ENCODE results near the gene CEP89.
"Not testable (repeated sequence)": the region's sequence is repeated elsewhere in the genome, so short reads cannot be mapped to it uniquely, and the experiment has no call there.

The CEP89 gene

GRCh38 chr19:32869966-32870573 is 101.7 kb downstream of the CEP89 start:
- no peak for DNase-seq (ENCODE audit: low read depth, low spot score)

- DNase-seq (ENCODE audit: low read depth, low spot score): no peak
Observed at GRCh38 chr19:32869369-32869965, 102.3 kb downstream of the CEP89 start, which contains the start of gene SLC7A9. Gene SLC7A9, minus strand, starts transcription at chr19:32869767. Its CDS starts 1,233 bp downstream, at chr19:32868534.

DNA sequence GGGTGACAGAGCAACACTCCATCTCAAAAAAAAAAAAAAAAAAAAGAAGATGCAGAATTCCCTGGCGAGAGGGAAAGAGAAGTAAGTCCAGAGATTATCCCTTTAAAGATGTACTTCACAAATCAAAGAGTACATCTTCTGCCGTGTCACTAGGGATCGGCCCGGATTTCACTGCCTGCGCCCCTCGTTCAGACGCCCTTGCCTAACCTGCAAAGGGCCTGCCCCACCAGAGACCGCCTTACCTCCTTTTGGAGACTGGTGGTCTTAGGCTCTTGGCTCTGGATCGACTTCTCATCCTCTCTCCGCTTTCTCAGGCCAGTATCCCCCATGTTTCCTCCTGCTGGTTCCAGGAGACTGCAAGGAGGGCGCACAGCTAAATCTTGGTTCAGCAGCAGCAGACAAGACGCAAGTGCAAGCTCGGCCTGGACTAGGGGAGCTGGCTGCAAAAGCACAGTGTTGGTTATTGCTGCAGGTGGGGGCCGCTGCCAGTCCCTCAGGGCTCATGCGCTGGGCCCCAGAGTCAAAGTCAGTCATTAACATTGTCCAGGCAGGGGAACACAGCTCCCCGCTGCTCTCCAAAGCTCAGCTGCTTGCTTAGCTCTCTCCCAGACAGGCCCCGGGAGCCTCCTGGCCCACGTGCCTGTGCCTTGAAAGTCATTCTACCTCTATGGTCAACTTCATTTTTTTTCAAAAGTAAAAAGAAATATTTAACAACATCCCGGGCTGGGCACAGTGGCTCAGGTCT is 103.4 kb downstream of the CEP89 start:
- DNase-seq (ENCODE audit: low read depth, low spot score): no peak

GRCh38 chr19:32867436-32867835 is 104.3 kb downstream of the CEP89 start:
- DNase-seq (ENCODE audit: low read depth, low spot score): not testable (repeated sequence)

DNA sequence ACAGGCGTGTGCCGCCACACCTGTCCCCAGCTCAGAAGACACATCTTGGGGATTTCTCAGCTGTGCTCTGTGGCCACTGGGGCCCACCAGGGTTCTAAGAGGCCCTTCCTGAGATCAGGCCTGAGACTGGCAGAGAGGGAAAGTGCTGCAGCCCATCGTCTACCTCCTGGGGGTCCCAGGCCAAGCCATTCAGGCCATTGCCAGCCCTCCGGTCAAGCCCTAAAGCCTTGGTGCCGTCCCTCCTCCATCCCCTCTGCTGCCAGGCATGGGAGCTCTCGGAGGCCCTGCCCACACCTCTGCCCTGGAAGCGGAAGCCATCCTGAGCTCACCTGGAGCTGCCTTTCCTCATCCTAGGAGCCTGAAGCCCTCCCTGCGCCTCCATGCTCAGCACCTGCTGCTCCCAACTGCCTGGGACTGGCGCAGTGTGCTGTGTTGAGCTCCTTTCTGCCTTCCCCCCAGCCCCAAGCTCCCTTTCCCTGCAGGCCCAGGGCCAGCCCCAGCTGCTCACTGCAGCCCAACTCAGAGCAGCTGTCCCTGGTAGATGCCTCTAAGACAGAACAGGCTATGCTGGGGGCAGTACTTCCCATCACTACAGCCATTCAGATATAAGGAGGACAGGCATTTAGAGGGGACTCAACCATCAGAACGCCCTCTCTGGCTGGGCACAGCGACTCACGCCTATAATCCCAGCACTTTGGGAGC is 105.0 kb downstream of the CEP89 start:
- DNase-seq (ENCODE audit: low read depth, low spot score): no peak

- no peak for DNase-seq (ENCODE audit: low read depth, low spot score)
Observed at GRCh38 chr19:32866061-32866460, 105.7 kb downstream of the CEP89 start.

GRCh38 chr19:32865326-32865725 is 106.4 kb downstream of the CEP89 start:
- DNase-seq (ENCODE audit: low read depth, low spot score): no peak

- DNase-seq (ENCODE audit: low read depth, low spot score): no peak
Observed at GRCh38 chr19:32864318-32865007, 107.3 kb downstream of the CEP89 start.

- DNase-seq (ENCODE audit: low read depth, low spot score): no peak
Observed at GRCh38 chr19:32863841-32864240, 107.9 kb downstream of the CEP89 start.

DNA sequence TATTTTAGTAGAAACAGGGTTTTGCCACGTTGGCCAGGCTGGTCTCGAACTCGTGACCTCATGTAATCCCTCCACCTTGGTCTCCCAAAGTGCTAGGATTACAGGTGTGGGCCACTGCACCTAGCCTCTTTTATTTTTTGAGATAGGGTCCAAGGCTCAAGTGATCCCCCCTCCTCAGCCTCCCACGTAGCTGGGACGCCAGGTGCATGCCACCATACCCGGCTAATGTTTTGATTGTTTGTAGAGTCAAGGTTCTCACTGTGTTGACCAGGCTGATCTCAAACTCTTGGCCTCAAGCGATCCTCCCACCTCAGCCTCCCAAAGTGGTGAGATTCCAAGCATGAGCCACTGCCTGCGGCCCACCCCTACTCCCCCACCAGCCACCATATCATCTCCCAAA is 108.5 kb downstream of the CEP89 start:
- no peak for DNase-seq (ENCODE audit: low read depth, low spot score)

- DNase-seq (ENCODE audit: low read depth, low spot score): no peak
Observed at GRCh38 chr19:32862741-32863140, 109.0 kb downstream of the CEP89 start.

DNA sequence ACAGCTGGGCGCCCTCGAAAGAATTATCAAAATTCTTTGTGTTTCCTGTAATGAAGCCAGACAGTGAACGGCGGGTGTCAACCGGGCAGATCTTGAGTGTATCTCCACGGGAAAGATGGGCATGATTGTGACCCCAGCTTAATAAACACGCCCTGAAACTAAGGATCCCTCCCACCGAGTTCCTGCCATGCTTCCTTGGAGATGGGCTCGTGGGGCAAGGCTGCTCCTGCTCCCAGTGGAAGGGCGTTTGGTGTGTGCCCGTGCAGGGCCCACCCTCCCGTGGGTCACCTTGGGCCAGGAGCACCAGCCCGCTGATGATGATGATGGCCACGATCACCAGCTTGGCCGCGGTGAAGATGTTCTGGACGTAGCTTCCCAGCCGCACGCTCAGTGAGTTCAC is 109.6 kb downstream of the CEP89 start:
- DNase-seq (ENCODE audit: low read depth, low spot score): no peak

- no peak for DNase-seq (ENCODE audit: low read depth, low spot score)
Observed at GRCh38 chr19:32861596-32861995, 110.2 kb downstream of the CEP89 start.

GRCh38 chr19:32859591-32859990 is 112.2 kb downstream of the CEP89 start:
- no peak for DNase-seq (ENCODE audit: low read depth, low spot score)

DNA sequence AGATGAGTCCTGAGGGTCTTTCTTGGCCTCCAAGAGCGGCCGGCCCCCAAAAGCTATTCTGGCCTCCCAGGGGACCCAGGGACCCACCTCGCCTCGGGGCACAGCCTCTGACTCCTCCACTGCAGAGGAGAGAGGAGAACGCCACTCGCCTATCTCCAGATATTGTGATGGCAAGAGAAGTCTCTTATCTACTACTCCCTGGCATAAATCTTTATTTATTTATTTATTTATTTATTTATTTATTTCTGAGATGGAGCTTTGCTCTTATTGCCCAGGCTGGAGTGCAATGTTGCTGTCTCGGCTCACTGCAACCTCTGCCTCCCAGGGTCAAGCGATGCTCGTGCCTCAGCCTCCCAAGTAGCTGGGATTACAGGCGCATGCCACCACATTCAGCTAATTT is 113.2 kb downstream of the CEP89 start:
- DNase-seq (ENCODE audit: low read depth, low spot score): no peak

GRCh38 chr19:32858155-32858554 is 113.6 kb downstream of the CEP89 start:
- DNase-seq (ENCODE audit: low read depth, low spot score): no peak

DNA sequence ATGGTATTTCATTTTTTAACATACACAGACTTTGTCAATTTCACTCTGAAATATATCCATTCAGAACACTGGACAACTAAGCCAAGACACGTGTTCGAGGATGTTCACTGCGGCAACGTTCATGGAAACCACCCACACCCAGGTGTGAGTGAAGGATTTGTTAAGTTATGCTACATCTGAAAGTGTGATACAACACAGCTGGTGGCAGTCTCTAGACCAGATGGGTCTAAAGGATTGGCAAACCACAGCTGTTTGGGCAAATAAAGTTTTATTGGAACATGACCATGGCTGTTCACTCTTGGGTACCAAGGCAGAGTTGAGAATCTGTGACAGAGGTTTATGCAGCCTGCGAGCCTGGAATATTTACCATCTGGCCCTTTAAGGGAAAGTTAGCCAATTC is 114.2 kb downstream of the CEP89 start:
- no peak for DNase-seq (ENCODE audit: low read depth, low spot score)

- DNase-seq (ENCODE audit: low read depth, low spot score): not testable (repeated sequence)
Observed at GRCh38 chr19:32856818-32857217, 114.9 kb downstream of the CEP89 start.

DNA sequence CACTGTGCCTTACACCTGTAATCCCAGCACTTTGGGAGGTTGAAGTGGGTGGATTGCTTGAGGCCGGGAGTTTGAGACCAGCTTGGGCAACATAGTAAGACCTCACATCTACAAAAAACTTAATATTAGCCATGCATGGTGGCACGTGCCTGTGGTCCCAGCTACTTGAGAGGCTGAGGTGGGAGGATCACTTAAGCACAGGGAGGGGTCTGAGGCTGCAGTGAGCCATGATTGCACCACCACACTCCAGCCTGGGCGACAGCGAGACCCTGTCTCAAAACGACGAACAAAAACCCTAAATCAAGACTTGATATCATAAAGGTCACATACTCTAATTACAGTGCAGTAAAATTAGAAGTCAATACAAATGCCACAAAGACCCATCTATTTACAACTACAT is 119.5 kb downstream of the CEP89 start:
- no peak for DNase-seq (ENCODE audit: low read depth, low spot score)

DNA sequence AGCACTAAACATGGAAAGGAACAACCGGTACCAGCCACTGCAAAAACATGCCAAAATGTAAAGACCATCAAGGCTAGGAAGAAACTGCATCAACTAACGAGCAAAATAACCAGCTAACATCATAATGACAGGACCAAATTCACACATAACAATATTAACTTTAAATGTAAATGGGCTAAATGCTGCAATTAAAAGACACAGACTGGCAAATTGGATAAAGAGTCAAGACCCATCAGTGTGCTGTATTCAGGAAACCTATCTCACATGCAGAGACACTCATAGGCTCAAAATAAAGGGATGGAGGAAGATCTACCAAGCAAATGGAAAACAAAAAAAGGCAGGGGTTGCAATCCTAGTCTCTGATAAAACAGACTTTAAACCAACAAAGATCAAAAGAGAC is 123.7 kb downstream of the CEP89 start:
- not testable (repeated sequence) for DNase-seq (ENCODE audit: low read depth, low spot score)

GRCh38 chr19:32843716-32844245 is 128.0 kb downstream of the CEP89 start:
- no peak for DNase-seq (ENCODE audit: low read depth, low spot score)
